MM.1S (cell line): ENCODE results near the gene PLD3.

ENCODE experiments used
- CTCF ChIP-seq: fragments of 300-600 bp; sonication (generic); IDR thresholded peaks from 2 replicates; pipeline ENCODE4 v1.5.1; 2016; ENCODE audit warnings: antibody characterized with exemption, low read length, mixed read lengths
- EZH2 ChIP-seq: fragments of 300-600 bp; sonication (generic); optimal IDR thresholded peaks from 2 replicates; pipeline ENCODE3; 2017; ENCODE audit warnings: low read depth, mild to moderate bottlenecking, antibody characterized with exemption, low read length, mixed read lengths
- EZH2phosphoT487 ChIP-seq: fragments of 300-600 bp; sonication (generic); IDR thresholded peaks from 2 replicates; pipeline ENCODE4 v1.6.1; 2018; ENCODE audit warnings: antibody characterized with exemption, low read length

GRCh38 chr19:40336601-40336900 is 11.9 kb upstream of the PLD3 start:
- TF ChIP-seq EZH2phosphoT487 = no peak
- TF ChIP-seq CTCF = no peak
- TF ChIP-seq EZH2 = no peak
